C4-2B (cell line): ENCODE measurements around the gene LRRC75A.

ENCODE experiments used
- CTCF ChIP-seq: fragments of 450-650 bp; conservative IDR thresholded peaks from 2 replicates; pipeline ENCODE4 v1.5.1; 2017; ENCODE audit warnings: mild to moderate bottlenecking
- ZFX ChIP-seq: fragments of 450-650 bp; IDR thresholded peaks from 2 replicates; pipeline ENCODE4 v1.6.1; 2017

- TF ChIP-seq CTCF, result no peak
- TF ChIP-seq ZFX, result no peak
Measured at GRCh38 chr17:16415031-16415924, 76.7 kb downstream of the LRRC75A start, which contains the start of gene TRPV2.
